HEK293 (cell line): ENCODE results near the gene CASKIN2.
A peak's percentile ranks its signal among the peaks of the same experiment; 100 is the strongest.

Experiments used
- EGR2 ChIP-seq: fragments of 450-650 bp; formaldehyde crosslinking; IDR thresholded peaks from 2 replicates; pipeline ENCODE4 v1.5.1; 2016; ENCODE audit warnings: low read depth, missing biosample characterization, missing genetic modification characterization
- GLI2 ChIP-seq: fragments of 450-650 bp; formaldehyde crosslinking; IDR thresholded peaks from 2 replicates; pipeline ENCODE4; 2017; ENCODE audit warnings: missing biosample characterization, missing genetic modification characterization, low read depth, borderline replicate concordance
- GLIS1 ChIP-seq: fragments of 450-650 bp; formaldehyde crosslinking; IDR thresholded peaks from 2 replicates; pipeline ENCODE4 v1.5.1; 2016; ENCODE audit warnings: missing biosample characterization, missing genetic modification characterization
- MYNN ChIP-seq: fragments of 450-650 bp; formaldehyde crosslinking; IDR thresholded peaks from 2 replicates; pipeline ENCODE4 v1.5.1; 2016; ENCODE audit warnings: missing biosample characterization, missing genetic modification characterization, borderline replicate concordance
- PRDM10 ChIP-seq: fragments of 450-650 bp; formaldehyde crosslinking; IDR thresholded peaks from 2 replicates; pipeline ENCODE4 v1.5.1; 2016; ENCODE audit warnings: missing biosample characterization, missing genetic modification characterization
- REPIN1 ChIP-seq: fragments of 450-650 bp; formaldehyde crosslinking; IDR thresholded peaks from 2 replicates; pipeline ENCODE4 v1.5.1; 2017; ENCODE audit warnings: missing biosample characterization, missing genetic modification characterization, low read depth
- WT1 ChIP-seq: fragments of 450-650 bp; formaldehyde crosslinking; IDR thresholded peaks from 2 replicates; pipeline ENCODE4 v1.5.1; 2016; ENCODE audit warnings: missing biosample characterization, missing genetic modification characterization
- ZBTB17 ChIP-seq: fragments of 450-650 bp; formaldehyde crosslinking; IDR thresholded peaks from 2 replicates; pipeline ENCODE4 v1.5.1; 2016; ENCODE audit warnings: missing biosample characterization, missing genetic modification characterization
- ZBTB20 ChIP-seq: fragments of 450-650 bp; formaldehyde crosslinking; IDR thresholded peaks from 2 replicates; pipeline ENCODE4 v1.5.1; 2016; ENCODE audit warnings: missing biosample characterization, missing genetic modification characterization
- ZBTB26 ChIP-seq: fragments of 450-650 bp; formaldehyde crosslinking; optimal IDR thresholded peaks from 2 replicates; pipeline ENCODE3; 2016; ENCODE audit warnings: missing biosample characterization, mild to moderate bottlenecking, missing genetic modification characterization
- ZFP37 ChIP-seq: fragments of 450-650 bp; formaldehyde crosslinking; IDR thresholded peaks from 2 replicates; pipeline ENCODE4 v1.5.1; 2016; ENCODE audit warnings: missing biosample characterization, missing genetic modification characterization
- ZNF10 ChIP-seq: fragments of 450-650 bp; formaldehyde crosslinking; IDR thresholded peaks from 2 replicates; pipeline ENCODE4 v1.5.1; 2017; ENCODE audit warnings: missing biosample characterization, missing genetic modification characterization
- ZNF146 ChIP-seq: fragments of 450-650 bp; formaldehyde crosslinking; IDR thresholded peaks from 2 replicates; pipeline ENCODE4 v1.5.1; 2016; ENCODE audit warnings: missing biosample characterization, missing genetic modification characterization
- ZNF239 ChIP-seq: fragments of 450-650 bp; formaldehyde crosslinking; IDR thresholded peaks from 2 replicates; pipeline ENCODE4 v1.5.1; 2016; ENCODE audit warnings: missing biosample characterization, missing genetic modification characterization
- ZNF341 ChIP-seq: fragments of 450-650 bp; formaldehyde crosslinking; IDR thresholded peaks from 2 replicates; pipeline ENCODE4; 2016; ENCODE audit warnings: low read depth, missing biosample characterization, missing genetic modification characterization
- ZNF398 ChIP-seq: fragments of 450-650 bp; formaldehyde crosslinking; IDR thresholded peaks from 2 replicates; pipeline ENCODE4 v1.5.1; 2017; ENCODE audit warnings: missing biosample characterization, missing genetic modification characterization
- ZNF426 ChIP-seq: fragments of 450-650 bp; formaldehyde crosslinking; IDR thresholded peaks from 2 replicates; pipeline ENCODE4 v1.5.1; 2017; ENCODE audit warnings: missing biosample characterization, missing genetic modification characterization, mild to moderate bottlenecking, inconsistent platforms, moderate library complexity
- ZNF488 ChIP-seq: fragments of 450-650 bp; formaldehyde crosslinking; IDR thresholded peaks from 2 replicates; pipeline ENCODE4 v1.5.1; 2016; ENCODE audit warnings: missing biosample characterization, missing genetic modification characterization
- ZNF501 ChIP-seq: fragments of 450-650 bp; formaldehyde crosslinking; IDR thresholded peaks from 2 replicates; pipeline ENCODE4 v1.5.1; 2016; ENCODE audit warnings: missing biosample characterization, missing genetic modification characterization
- ZNF600 ChIP-seq: fragments of 450-650 bp; formaldehyde crosslinking; IDR thresholded peaks from 2 replicates; pipeline ENCODE4 v1.5.1; 2016; ENCODE audit warnings: missing biosample characterization, missing genetic modification characterization
- ZNF639 ChIP-seq: fragments of 450-650 bp; formaldehyde crosslinking; IDR thresholded peaks from 2 replicates; pipeline ENCODE4 v1.5.1; 2016; ENCODE audit warnings: missing biosample characterization, missing genetic modification characterization
- ZNF76 ChIP-seq: fragments of 450-650 bp; formaldehyde crosslinking; IDR thresholded peaks from 2 replicates; pipeline ENCODE4; 2016; ENCODE audit warnings: low read depth, missing biosample characterization, missing genetic modification characterization, borderline replicate concordance
- ZNF777 ChIP-seq: fragments of 450-650 bp; formaldehyde crosslinking; IDR thresholded peaks from 2 replicates; pipeline ENCODE4 v1.5.1; 2017; ENCODE audit warnings: missing biosample characterization, missing genetic modification characterization, borderline replicate concordance
- ZNF791 ChIP-seq: fragments of 450-650 bp; formaldehyde crosslinking; IDR thresholded peaks from 2 replicates; pipeline ENCODE4 v1.5.1; 2016; ENCODE audit warnings: missing biosample characterization, missing genetic modification characterization
- ZNF792 ChIP-seq: fragments of 450-650 bp; formaldehyde crosslinking; IDR thresholded peaks from 2 replicates; pipeline ENCODE4 v1.5.1; 2016; ENCODE audit warnings: missing biosample characterization, missing genetic modification characterization
- ZXDB ChIP-seq: fragments of 450-650 bp; formaldehyde crosslinking; IDR thresholded peaks from 2 replicates; pipeline ENCODE4 v1.5.1; 2016; ENCODE audit warnings: missing biosample characterization, missing genetic modification characterization
- TF ChIP-seq, protein P1 (sequence below): fragments of 450-650 bp; IDR thresholded peaks from 2 replicates; pipeline ENCODE4 v1.5.1; 2018; ENCODE audit warnings: missing biosample characterization, mild to moderate bottlenecking, missing genetic modification characterization
- TF ChIP-seq, protein P2 (sequence below): fragments of 450-650 bp; formaldehyde crosslinking; IDR thresholded peaks from 2 replicates; pipeline ENCODE4 v1.5.1; 2017; ENCODE audit warnings: missing biosample characterization, missing genetic modification characterization

The CASKIN2 gene

GRCh38 chr17:75516619-75517296, 1.4 kb upstream of the CASKIN2 start (continued):
- TF ChIP-seq PRDM10 (tag by site-specific recombination) = peak; percentile 49; the same call in 1 of the 2 replicates
- TF ChIP-seq ZNF777 (tag by site-specific recombination) = peak; percentile 69; the same call in 1 of the 2 replicates
- TF ChIP-seq, protein P1, sequence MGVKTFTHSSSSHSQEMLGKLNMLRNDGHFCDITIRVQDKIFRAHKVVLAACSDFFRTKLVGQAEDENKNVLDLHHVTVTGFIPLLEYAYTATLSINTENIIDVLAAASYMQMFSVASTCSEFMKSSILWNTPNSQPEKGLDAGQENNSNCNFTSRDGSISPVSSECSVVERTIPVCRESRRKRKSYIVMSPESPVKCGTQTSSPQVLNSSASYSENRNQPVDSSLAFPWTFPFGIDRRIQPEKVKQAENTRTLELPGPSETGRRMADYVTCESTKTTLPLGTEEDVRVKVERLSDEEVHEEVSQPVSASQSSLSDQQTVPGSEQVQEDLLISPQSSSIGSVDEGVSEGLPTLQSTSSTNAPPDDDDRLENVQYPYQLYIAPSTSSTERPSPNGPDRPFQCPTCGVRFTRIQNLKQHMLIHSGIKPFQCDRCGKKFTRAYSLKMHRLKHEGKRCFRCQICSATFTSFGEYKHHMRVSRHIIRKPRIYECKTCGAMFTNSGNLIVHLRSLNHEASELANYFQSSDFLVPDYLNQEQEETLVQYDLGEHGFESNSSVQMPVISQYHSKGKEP (tag by site-specific recombination) = no peak
- no peak for TF ChIP-seq GLI2 (tag by site-specific recombination)
- TF ChIP-seq ZNF398 = peak; percentile 57
- TF ChIP-seq ZBTB20 (tag by site-specific recombination) = peak; percentile 88
- TF ChIP-seq REPIN1 (tag by site-specific recombination) = no peak
- peak; percentile 10; the same call in 1 of the 2 replicates for TF ChIP-seq ZBTB17
- peak; percentile 41; the same call in 1 of the 2 replicates for TF ChIP-seq ZXDB (tag by site-specific recombination)
- no peak for TF ChIP-seq ZNF76
- no peak for TF ChIP-seq ZNF239 (tag by site-specific recombination)
- TF ChIP-seq ZNF10 (tag by site-specific recombination) = no peak
- no peak for TF ChIP-seq ZNF488 (tag by site-specific recombination)
- no peak for TF ChIP-seq ZNF791 (tag by site-specific recombination)
- TF ChIP-seq MYNN (tag by site-specific recombination) = no peak
- no peak for TF ChIP-seq ZNF792 (tag by site-specific recombination)
- peak; percentile 34; the same call in 1 of the 2 replicates for TF ChIP-seq EGR2
- peak; percentile 18 for TF ChIP-seq ZNF341 (tag by site-specific recombination)
- no peak for TF ChIP-seq WT1
- TF ChIP-seq ZNF600 (tag by site-specific recombination) = no peak
- TF ChIP-seq ZFP37 (tag by site-specific recombination) = 0 out of 2 replicates have a peak, but pooled peaks have one; percentile 23
- TF ChIP-seq GLIS1 = peak; percentile 55; the same call in 1 of the 2 replicates
- TF ChIP-seq ZNF639 = no peak
- no peak for TF ChIP-seq ZNF501 (tag by site-specific recombination)
- TF ChIP-seq, protein P2, sequence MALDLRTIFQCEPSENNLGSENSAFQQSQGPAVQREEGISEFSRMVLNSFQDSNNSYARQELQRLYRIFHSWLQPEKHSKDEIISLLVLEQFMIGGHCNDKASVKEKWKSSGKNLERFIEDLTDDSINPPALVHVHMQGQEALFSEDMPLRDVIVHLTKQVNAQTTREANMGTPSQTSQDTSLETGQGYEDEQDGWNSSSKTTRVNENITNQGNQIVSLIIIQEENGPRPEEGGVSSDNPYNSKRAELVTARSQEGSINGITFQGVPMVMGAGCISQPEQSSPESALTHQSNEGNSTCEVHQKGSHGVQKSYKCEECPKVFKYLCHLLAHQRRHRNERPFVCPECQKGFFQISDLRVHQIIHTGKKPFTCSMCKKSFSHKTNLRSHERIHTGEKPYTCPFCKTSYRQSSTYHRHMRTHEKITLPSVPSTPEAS = no peak
- TF ChIP-seq ZNF426 (tag by site-specific recombination) = no peak
- TF ChIP-seq ZBTB26 (tag by site-specific recombination) = peak; percentile 44
- TF ChIP-seq ZNF146 (tag by site-specific recombination) = peak; percentile 3; the same call in 1 of the 2 replicates
